ENCODE measurements around the gene CTDNEP1.

Gene CTDNEP1

DNA sequence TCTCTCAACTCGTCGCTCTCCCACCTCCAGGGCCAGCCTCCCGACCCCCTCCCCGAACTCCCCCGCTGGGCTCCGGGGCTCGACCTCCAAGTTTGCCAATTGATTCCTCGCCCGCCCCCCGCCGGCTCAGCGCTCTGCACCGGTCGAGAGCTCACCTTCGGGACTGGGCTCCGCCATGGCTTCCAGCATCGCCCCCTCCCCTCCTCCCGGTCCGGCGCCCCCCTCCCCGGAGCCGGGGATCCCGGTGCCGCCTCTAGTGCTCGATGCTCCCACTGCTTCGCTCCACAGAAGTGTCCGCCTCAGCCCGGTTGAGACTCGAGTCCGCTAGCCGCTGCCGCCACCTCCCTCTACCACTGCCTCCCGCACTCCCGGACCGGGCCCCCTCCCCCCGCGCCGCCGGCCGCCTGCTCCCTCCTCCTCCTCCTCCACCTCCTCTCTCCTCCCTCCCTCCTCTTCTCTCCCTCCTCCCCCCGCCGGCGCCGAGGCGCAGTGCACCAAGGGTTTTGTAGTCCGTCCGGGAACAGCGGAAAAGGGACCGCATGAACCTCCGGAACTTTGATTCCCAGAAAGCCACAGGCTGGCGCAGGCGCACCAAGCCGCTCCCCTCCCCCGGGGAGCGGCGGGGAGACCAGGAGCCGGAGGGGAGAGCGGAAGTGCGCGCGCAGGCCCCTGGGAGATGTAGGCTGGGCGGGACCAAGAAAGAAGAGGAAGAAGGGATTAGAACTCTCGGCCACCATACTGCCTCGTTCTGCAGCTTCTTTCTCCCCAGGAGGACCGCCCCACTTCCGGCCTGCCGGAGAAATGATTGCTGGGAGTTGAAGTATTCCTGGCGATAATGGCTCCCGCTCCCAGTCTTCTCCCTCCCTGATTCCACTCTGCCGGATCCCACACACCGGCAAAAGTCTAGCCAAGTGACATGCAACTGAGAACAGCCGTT is 12.2 kb downstream of the CTDNEP1 start, which contains the start of gene PHF23:
Gene PHF23, minus strand, starts transcription at position 367 of the 937 bp plus-strand sequence. Its CDS starts 178 bp downstream, at position 189.
- Histone ChIP-seq H3K9ac (ENCODE audit: low read length) (peak within 1 kb of the TSS; percentile 81), H3K4me3 (ENCODE audit: low read length) (peak within 1 kb of the TSS; percentile 87), H3K4me1 (ENCODE audit: control insufficient read depth, insufficient read depth, low read length) (peaks cover 18% of the 10 kb centered on the region), H3K36me3 (ENCODE audit: control insufficient read depth, insufficient read depth, low read length) (peaks cover 18% of the 10 kb centered on the region), H3K27me3 (ENCODE audit: control insufficient read depth, insufficient read depth, low read length) (no peaks in the 10 kb centered on the region), H3K27ac (ENCODE audit: low read depth, low read length) (peak within 1 kb of the TSS; percentile 90)

DNA sequence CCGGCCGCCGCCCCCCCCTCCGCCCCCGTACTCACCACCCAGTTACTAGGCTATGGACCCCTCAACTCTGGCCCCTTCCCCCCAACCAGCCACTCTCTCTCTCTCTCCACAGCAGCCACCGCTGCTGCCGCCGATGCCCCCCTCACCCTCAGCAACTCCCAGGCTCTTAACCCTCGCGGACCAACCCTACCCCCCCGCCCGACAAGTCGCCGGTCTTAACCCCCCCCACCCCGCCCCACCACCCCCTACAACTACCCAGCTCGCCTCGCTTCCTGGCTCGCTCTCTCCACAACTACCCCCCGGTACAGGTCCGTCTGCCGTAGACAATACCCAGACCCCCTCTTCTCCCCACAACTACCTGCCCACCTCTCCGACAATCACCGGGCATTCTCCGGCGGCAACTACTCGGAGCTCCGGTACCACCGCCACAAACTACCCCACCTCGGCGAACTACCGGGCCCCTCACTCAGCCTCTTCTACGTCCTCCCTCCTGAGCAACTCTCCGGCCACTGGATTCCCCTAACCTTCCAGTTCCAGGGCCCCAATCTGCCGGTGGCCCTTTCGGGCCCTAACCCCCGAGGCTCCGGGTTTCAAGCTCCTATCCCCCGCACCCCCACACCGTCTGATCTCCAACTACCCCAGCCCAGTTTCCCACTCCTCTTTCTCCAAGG is 13.0 kb downstream of the CTDNEP1 start:
- no peaks in the 10 kb centered on the region for H3K27me3 ChIP-seq (ENCODE audit: control insufficient read depth, insufficient read depth, low read length)
- peaks cover 18% of the 10 kb centered on the region for H3K4me1 ChIP-seq (ENCODE audit: control insufficient read depth, insufficient read depth, low read length)
- peak overlapping the region; percentile 87 for H3K4me3 ChIP-seq (ENCODE audit: low read length)
- H3K9ac ChIP-seq (ENCODE audit: low read length): peak overlapping the region; percentile 81
- H3K27ac ChIP-seq (ENCODE audit: low read depth, low read length): peak overlapping the region; percentile 90
- H3K36me3 ChIP-seq (ENCODE audit: control insufficient read depth, insufficient read depth, low read length): peaks cover 14% of the 10 kb centered on the region

DNA sequence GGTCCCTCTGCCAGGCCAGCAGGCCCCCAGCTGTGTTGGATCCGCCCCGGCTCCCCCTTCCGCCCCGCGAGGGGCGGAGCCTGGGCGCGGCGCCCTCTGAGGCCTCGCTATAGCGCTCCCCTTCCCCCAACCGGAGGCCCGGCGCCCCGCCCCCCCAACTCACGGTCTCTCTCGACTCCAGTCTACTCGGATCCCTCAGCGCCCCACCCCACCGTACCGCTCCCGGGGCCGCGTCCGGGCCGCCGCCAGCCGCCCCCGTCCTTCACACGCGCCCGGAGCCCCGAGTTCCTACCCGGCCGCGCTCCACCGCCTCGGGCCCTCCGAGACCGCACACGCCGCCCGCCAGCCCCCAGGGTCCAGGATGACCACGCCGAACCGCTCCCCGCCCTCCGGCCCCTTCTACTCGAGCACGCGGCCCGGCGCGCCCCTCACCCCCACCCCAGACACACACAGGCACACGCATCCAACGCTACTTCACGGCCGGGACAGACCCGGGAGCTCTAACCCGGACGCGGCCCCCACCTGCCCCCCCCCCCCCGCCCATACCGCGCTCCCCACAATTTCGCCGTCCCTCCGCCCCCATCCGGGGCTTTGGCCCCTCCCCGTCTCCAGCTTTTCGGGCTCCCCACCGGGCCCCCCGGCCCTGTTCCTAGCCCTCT is 13.6 kb downstream of the CTDNEP1 start:
- H3K9ac ChIP-seq (ENCODE audit: low read length): peak overlapping the region; percentile 47

DNA sequence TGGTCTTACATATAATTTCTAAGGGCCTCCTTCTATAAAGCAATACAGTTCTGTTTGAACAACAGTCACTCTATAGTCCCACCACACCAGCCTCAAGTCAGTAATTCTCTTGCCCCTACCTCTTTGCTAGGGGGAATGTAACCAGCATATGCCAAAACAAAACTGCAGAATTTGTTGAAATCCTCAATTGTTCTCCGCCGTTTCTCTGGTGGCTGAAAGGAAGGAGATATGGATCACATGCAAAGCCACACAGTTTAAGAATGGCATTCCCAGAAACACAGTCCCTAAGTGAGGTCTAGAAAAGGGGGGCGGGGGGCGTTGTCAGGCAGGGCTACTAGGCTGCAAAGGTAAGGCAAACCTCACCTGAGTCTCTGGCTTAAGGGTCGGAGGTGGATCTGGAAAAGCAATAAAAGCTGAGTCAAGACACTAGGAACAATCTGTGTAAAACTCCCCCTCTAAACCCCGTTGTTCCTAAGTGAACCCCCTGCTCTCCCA is 14.2 kb downstream of the CTDNEP1 start:
- Histone ChIP-seq H3K36me3 (ENCODE audit: control insufficient read depth, insufficient read depth, low read length) (peaks cover 14% of the 10 kb centered on the region), H3K9ac (ENCODE audit: low read length) (peak overlapping the region; percentile 10), H3K27ac (ENCODE audit: low read depth, low read length) (peak overlapping the region; percentile 87), H3K4me1 (ENCODE audit: control insufficient read depth, insufficient read depth, low read length) (peaks cover 20% of the 10 kb centered on the region), H3K27me3 (ENCODE audit: control insufficient read depth, insufficient read depth, low read length) (no peaks in the 10 kb centered on the region), H3K4me3 (ENCODE audit: low read length) (peak overlapping the region; percentile 54)

More for the DNA sequence above, 13.6 kb downstream of the CTDNEP1 start:
- Histone ChIP-seq H3K4me3 (ENCODE audit: low read length) (peak overlapping the region; percentile 87), H3K36me3 (ENCODE audit: control insufficient read depth, insufficient read depth, low read length) (peaks cover 14% of the 10 kb centered on the region), H3K4me1 (ENCODE audit: control insufficient read depth, insufficient read depth, low read length) (peaks cover 20% of the 10 kb centered on the region), H3K27me3 (ENCODE audit: control insufficient read depth, insufficient read depth, low read length) (no peaks in the 10 kb centered on the region), H3K27ac (ENCODE audit: low read depth, low read length) (peak overlapping the region; percentile 87)

DNA sequence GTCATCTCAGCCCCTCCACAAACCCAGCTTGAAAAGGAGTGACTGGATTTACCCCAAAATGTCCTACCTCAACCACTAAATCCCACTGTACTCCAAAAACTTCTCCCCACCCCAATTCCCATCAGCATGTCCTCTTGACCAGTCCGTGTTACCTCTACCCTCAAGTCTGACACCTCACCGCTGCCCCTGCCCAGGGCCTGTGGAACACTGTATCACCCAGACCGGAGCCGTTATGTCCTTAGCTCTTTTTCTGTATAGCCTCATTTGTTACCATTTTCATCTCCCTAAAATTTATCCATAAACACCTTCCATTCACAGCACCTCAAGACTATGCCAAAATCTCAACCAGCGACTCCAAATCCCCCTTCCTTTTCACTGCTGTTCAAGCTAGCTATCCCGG is 14.7 kb downstream of the CTDNEP1 start:
- Histone ChIP-seq H3K9ac (ENCODE audit: low read length) (no peak overlapping the region), H3K27me3 (ENCODE audit: control insufficient read depth, insufficient read depth, low read length) (no peaks in the 10 kb centered on the region), H3K27ac (ENCODE audit: low read depth, low read length) (peak overlapping the region; percentile 87), H3K36me3 (ENCODE audit: control insufficient read depth, insufficient read depth, low read length) (peaks cover 14% of the 10 kb centered on the region), H3K4me3 (ENCODE audit: low read length) (no peak overlapping the region), H3K4me1 (ENCODE audit: control insufficient read depth, insufficient read depth, low read length) (peaks cover 20% of the 10 kb centered on the region)

DNA sequence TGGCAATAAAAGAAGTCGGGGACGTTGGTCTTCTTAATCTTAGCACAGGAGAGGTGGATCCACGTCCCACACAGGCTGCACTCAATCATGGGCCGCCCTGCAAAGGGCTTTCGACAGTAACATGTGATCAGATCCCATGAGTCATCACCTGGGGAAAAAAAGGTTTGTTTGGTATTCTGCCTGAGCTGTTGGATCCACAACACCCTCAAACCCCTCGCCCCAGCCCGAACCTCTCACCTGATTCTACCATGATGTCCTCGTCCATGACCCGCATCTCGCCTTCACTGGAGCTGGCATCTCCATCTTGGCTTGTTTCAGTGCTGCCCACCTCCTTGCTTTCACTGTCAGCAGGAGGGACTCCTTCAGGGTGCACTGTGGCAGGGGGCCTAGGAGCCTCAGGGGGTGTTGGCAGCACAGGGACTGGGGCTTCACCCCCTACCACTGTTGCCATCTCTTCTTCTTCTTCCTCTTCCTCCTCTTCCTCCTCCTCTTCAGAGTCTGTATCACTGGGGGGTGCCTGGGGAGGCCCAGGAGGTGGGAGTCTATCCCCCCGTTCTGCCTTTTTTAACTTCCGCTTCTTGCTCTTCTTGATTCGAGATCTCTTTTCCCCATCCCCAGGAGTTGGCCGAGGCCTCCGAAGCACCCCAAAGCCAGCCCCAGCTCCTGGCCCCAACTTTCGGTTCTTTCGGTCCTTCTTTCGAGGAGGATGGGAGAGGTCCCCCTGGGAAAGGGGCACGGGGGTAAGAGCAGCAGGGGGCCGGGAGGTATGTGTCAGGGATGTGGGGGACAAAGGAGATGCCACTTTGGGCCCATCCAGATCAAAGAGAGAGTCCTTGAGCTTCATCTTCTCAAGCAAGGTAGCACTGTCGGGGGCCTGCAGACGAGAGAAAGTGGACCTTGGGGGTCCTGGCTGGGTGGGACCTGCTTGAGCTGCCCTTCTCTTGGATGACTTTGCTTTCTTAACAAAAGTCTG is 15.6 kb downstream of the CTDNEP1 start:
- Histone ChIP-seq H3K36me3 (ENCODE audit: control insufficient read depth, insufficient read depth, low read length) (peaks cover 11% of the 10 kb centered on the region), H3K4me1 (ENCODE audit: control insufficient read depth, insufficient read depth, low read length) (peaks cover 15% of the 10 kb centered on the region), H3K27ac (ENCODE audit: low read depth, low read length) (no peak overlapping the region), H3K27me3 (ENCODE audit: control insufficient read depth, insufficient read depth, low read length) (no peaks in the 10 kb centered on the region), H3K9ac (ENCODE audit: low read length) (no peak overlapping the region), H3K4me3 (ENCODE audit: low read length) (no peak overlapping the region)

DNA sequence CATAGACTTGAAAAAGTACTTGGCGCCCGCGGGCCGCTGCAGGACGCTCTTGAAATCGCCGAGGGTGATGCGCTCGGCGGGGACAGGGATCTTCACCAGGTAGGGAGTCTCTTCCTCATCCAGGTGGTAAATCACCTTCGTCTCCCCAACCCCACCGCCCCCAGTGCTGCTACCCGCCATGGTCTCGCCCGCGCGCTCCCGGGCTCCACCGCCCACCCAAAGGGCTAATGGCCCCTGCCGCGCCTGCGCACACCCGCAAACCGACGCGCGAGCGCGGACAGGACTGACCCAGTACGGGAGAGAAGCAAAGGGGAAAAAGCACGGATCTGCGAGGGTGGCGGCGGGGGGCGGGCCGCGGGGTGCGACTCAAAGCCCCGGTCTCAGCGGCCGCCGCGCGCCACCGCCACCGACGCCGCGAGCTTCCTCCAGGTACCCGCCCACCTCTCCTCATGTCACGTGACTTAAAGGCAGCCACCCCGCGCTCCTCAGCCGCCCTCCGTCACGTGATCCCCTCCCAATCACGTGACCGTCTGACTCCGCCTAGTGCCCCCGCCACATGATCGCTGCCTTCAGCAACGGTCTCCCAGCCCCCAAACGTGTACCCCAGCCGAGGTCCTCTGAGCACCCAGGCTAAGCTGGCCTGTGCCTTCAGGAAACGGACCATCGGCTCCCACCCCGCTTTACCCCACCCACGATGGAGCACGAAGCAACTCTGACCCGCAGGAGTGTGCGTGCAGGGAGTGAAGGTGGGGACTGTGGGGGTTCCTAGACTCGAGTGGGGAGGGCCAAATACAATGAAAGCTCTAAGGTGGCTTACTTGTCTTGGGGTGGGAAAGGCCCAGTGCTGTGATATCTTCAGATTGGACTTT is 17.2 kb downstream of the CTDNEP1 start, which contains the start of gene DVL2:
Gene DVL2, minus strand, starts transcription at position 435 of the 869 bp plus-strand sequence. Its CDS starts 255 bp downstream, at position 180.
- H3K9ac ChIP-seq (ENCODE audit: low read length): peak within 1 kb of the TSS; percentile 59
- H3K27me3 ChIP-seq (ENCODE audit: control insufficient read depth, insufficient read depth, low read length): no peaks in the 10 kb centered on the region
- peaks cover 17% of the 10 kb centered on the region for H3K36me3 ChIP-seq (ENCODE audit: control insufficient read depth, insufficient read depth, low read length)
- peaks cover 9% of the 10 kb centered on the region for H3K4me1 ChIP-seq (ENCODE audit: control insufficient read depth, insufficient read depth, low read length)
- peak within 1 kb of the TSS; percentile 73 for H3K4me3 ChIP-seq (ENCODE audit: low read length)
- peak within 1 kb of the TSS; percentile 80 for H3K27ac ChIP-seq (ENCODE audit: low read depth, low read length)

DNA sequence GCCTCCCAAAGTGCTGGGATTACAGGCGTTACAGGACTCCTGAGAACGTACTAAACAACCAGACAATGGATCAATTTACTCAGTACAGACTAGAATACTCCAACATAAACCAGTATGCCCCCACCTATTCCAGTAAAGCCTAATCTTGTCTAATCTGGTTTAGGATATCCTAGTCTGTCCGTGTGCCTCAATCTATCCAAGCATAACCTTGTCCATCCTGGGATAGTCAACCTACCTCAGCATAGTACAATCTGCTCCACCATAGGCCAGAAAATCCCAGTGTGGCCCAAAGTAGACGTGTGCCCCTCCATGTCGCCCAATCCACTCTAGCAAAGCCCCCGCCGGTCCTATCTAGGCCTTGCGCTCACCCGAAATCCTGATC is 17.8 kb downstream of the CTDNEP1 start:
- Histone ChIP-seq H3K36me3 (ENCODE audit: control insufficient read depth, insufficient read depth, low read length) (peaks cover 23% of the 10 kb centered on the region), H3K4me1 (ENCODE audit: control insufficient read depth, insufficient read depth, low read length) (peaks cover 9% of the 10 kb centered on the region), H3K4me3 (ENCODE audit: low read length) (peak overlapping the region; percentile 73), H3K27me3 (ENCODE audit: control insufficient read depth, insufficient read depth, low read length) (no peaks in the 10 kb centered on the region), H3K9ac (ENCODE audit: low read length) (peak overlapping the region; percentile 59), H3K27ac (ENCODE audit: low read depth, low read length) (peak overlapping the region; percentile 80)

DNA sequence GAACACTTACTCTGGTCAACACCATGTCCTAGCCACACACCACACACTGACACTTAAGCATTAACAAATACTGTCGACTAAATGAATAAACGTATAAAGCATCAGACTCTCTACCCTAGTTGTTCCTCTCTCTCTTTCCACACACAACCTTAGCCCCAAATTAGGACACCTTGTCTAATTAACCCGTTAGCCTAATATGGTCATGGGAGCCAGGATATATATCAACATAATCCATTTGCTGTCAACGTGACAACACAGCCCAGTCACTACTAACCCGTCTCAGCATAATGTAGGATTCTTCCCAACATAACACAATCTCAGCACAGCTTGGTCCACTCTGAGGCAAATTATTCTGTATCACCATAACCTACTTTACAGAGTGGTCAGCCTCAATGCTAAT is 19.4 kb downstream of the CTDNEP1 start:
- peaks cover 33% of the 10 kb centered on the region for H3K36me3 ChIP-seq (ENCODE audit: control insufficient read depth, insufficient read depth, low read length)

DNA sequence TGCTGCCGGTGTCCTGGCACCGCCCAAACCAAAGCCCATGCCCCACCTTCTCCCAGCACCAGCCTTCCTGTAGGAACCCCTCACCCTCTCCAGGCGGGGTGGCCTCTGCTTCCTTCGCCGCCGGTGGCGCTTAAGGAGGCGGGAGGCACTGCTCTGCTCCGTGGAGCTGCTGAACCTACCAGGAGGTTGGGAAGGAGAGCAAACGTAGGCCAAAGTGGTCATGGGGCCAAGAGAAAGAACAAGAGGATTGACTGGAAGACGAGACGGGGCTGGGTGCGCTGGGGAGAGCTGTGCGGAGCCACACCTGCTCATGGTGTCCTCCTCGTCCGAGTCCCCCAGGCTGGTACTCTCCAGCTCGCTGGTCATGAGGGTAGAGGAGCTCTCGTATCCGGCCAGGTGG is 22.0 kb downstream of the CTDNEP1 start:
- peaks cover 2% of the 10 kb centered on the region for H3K4me1 ChIP-seq (ENCODE audit: control insufficient read depth, insufficient read depth, low read length)
- H3K36me3 ChIP-seq (ENCODE audit: control insufficient read depth, insufficient read depth, low read length): peaks cover 39% of the 10 kb centered on the region
- no peak overlapping the region for H3K9ac ChIP-seq (ENCODE audit: low read length)
- H3K27me3 ChIP-seq (ENCODE audit: control insufficient read depth, insufficient read depth, low read length): no peaks in the 10 kb centered on the region
- no peak overlapping the region for H3K4me3 ChIP-seq (ENCODE audit: low read length)
- H3K27ac ChIP-seq (ENCODE audit: low read depth, low read length): no peak overlapping the region

More for the DNA sequence above, 19.4 kb downstream of the CTDNEP1 start:
- H3K4me1 ChIP-seq (ENCODE audit: control insufficient read depth, insufficient read depth, low read length): peaks cover 5% of the 10 kb centered on the region
- H3K9ac ChIP-seq (ENCODE audit: low read length): no peak overlapping the region
- no peak overlapping the region for H3K4me3 ChIP-seq (ENCODE audit: low read length)
- no peak overlapping the region for H3K27ac ChIP-seq (ENCODE audit: low read depth, low read length)
- H3K27me3 ChIP-seq (ENCODE audit: control insufficient read depth, insufficient read depth, low read length): no peaks in the 10 kb centered on the region

All from rectal smooth muscle tissue (tissue), 1 donor.